Left cardiac atrium (tissue), 4 donors: Measurements from ENCODE around the gene ATXN7. TPM values are rescaled to one million over a fixed set of nuclear protein-coding genes. Genes with fewer than 3 reads are reported as not detected.

Experiments
- ATAC-seq, 2 donors: fragments of 200-7000 bp; cut with Tn5 transposase; one replicate each; pipeline ENCODE4 v1.9.1; 2020; ENCODE audit warnings: mild to moderate bottlenecking in 2 of 2, moderate library complexity in 2 of 2
- DNase-seq: peaks from one replicate; pipeline ENCODE4 v3.0.0-alpha.2; 2020
- intact Hi-C, 2 donors: fragments of 100-400 bp; cut with DNase I; formaldehyde crosslinking; loops; one replicate each; pipeline versions ENCODE4 v1.14.1 to v1.15.1; 2022 to 2023
- total RNA-seq, 2 donors: library from RNA; stranded (reverse); fragmentation: NEBNext Ultra II Directional; extraction: Animal tissue kit (Norgen Biotek cat#: 25700); gene quantifications; one replicate each; pipeline ENCODE4 v1.2.1, GENCODE V29; 2021
- donor health status: DM: no; HTN: yes; CAD: no.
- donor health status: DM: no; HTN: yes; CAD: no; lungs with severe emphysema.
- donor health status: DM: yes; HTN: yes; CAD: no.
- donor health status: Dilated cardiomyopathy.

Gene ATXN7
- total RNA-seq, 2 donors from 2014 or later = 13.0 to 22.2 TPM

GRCh38 chr3:63926309-63926708, 62.6 kb downstream of the ATXN7 start:
- no peak for DNase-seq
- no peak for ATAC-seq
- intact Hi-C loops = no loop called here

GRCh38 chr3:63927422-63928280, 64.0 kb downstream of the ATXN7 start:
- DNase-seq (no peak), ATAC-seq (no peak)
- intact Hi-C loops = no loop called here

- intact Hi-C loops = no loop called here
- no peak for ATAC-seq
- no peak for DNase-seq
Measured at GRCh38 chr3:63931290-63931689, 67.6 kb downstream of the ATXN7 start.

GRCh38 chr3:63932509-63933212, 69.0 kb downstream of the ATXN7 start:
- intact Hi-C loops = no loop called here
- no peak for ATAC-seq

GRCh38 chr3:63933459-63933858, 69.8 kb downstream of the ATXN7 start:
- no peak for DNase-seq
- ATAC-seq = no peak
- intact Hi-C loops = no loop called here

More at GRCh38 chr3:63932509-63933212, 69.0 kb downstream of the ATXN7 start:
- no peak for DNase-seq

- DNase-seq = peak; percentile 33
Measured at GRCh38 chr3:63934041-63934866, 70.6 kb downstream of the ATXN7 start.

GRCh38 chr3:63936925-63937324, 73.3 kb downstream of the ATXN7 start:
- ATAC-seq = no peak
- no peak for DNase-seq

More at GRCh38 chr3:63934041-63934866, 70.6 kb downstream of the ATXN7 start:
- intact Hi-C loops = no loop called here
- ATAC-seq = peak in 1 of 2 donors; percentile 69

GRCh38 chr3:63937661-63938651, 74.3 kb downstream of the ATXN7 start:
- intact Hi-C loops = no loop called here
- no peak for DNase-seq
- peak in 1 of 2 donors; percentile 9 for ATAC-seq

More at GRCh38 chr3:63936925-63937324, 73.3 kb downstream of the ATXN7 start:
- intact Hi-C loops = no loop called here

- intact Hi-C loops = no loop called here
- DNase-seq (no peak), ATAC-seq (no peak)
Measured at GRCh38 chr3:63940389-63940757, 76.7 kb downstream of the ATXN7 start.

- intact Hi-C loops = no loop called here
- ATAC-seq = no peak
- DNase-seq = no peak
Measured at GRCh38 chr3:63942528-63942927, 78.9 kb downstream of the ATXN7 start.

GRCh38 chr3:63943678-63944077, 80.0 kb downstream of the ATXN7 start:
- intact Hi-C loops = no loop called here
- DNase-seq (no peak), ATAC-seq (no peak)

GRCh38 chr3:63945558-63946096, 82.0 kb downstream of the ATXN7 start:
- intact Hi-C loops = no loop called here
- DNase-seq (no peak), ATAC-seq (peak; percentile 16 to 50)

GRCh38 chr3:63946753-63947152, 83.1 kb downstream of the ATXN7 start:
- intact Hi-C loops = no loop called here
- no peak for DNase-seq
- no peak for ATAC-seq

- ATAC-seq (peak; percentile 58 to 74), DNase-seq (no peak)
- intact Hi-C loops = no loop called here
Measured at GRCh38 chr3:63947594-63947993, 83.9 kb downstream of the ATXN7 start.

GRCh38 chr3:63949005-63949404, 85.3 kb downstream of the ATXN7 start:
- ATAC-seq = no peak
- intact Hi-C loops = no loop called here
- DNase-seq = no peak

GRCh38 chr3:63950698-63951097, 87.0 kb downstream of the ATXN7 start:
- ATAC-seq (no peak), DNase-seq (no peak)
- intact Hi-C loops = no loop called here

- DNase-seq (no peak), ATAC-seq (no peak)
- intact Hi-C loops = no loop called here
Measured at GRCh38 chr3:63951492-63952247, 88.0 kb downstream of the ATXN7 start.

GRCh38 chr3:63952248-63952594, 88.6 kb downstream of the ATXN7 start:
- ATAC-seq (no peak), DNase-seq (no peak)
- intact Hi-C loops = no loop called here
